ENCODE measurements around the gene PKP4.
"Not testable (repeated sequence)": the region's sequence is repeated elsewhere in the genome, so short reads cannot be mapped to it uniquely, and the experiment has no call there.

Gene PKP4, protein sequence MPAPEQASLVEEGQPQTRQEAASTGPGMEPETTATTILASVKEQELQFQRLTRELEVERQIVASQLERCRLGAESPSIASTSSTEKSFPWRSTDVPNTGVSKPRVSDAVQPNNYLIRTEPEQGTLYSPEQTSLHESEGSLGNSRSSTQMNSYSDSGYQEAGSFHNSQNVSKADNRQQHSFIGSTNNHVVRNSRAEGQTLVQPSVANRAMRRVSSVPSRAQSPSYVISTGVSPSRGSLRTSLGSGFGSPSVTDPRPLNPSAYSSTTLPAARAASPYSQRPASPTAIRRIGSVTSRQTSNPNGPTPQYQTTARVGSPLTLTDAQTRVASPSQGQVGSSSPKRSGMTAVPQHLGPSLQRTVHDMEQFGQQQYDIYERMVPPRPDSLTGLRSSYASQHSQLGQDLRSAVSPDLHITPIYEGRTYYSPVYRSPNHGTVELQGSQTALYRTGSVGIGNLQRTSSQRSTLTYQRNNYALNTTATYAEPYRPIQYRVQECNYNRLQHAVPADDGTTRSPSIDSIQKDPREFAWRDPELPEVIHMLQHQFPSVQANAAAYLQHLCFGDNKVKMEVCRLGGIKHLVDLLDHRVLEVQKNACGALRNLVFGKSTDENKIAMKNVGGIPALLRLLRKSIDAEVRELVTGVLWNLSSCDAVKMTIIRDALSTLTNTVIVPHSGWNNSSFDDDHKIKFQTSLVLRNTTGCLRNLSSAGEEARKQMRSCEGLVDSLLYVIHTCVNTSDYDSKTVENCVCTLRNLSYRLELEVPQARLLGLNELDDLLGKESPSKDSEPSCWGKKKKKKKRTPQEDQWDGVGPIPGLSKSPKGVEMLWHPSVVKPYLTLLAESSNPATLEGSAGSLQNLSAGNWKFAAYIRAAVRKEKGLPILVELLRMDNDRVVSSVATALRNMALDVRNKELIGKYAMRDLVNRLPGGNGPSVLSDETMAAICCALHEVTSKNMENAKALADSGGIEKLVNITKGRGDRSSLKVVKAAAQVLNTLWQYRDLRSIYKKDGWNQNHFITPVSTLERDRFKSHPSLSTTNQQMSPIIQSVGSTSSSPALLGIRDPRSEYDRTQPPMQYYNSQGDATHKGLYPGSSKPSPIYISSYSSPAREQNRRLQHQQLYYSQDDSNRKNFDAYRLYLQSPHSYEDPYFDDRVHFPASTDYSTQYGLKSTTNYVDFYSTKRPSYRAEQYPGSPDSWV
- 20.5 reads per million, percentile 47 among the genes with 10 or more reads in this experiment for total RNA-seq

DNA sequence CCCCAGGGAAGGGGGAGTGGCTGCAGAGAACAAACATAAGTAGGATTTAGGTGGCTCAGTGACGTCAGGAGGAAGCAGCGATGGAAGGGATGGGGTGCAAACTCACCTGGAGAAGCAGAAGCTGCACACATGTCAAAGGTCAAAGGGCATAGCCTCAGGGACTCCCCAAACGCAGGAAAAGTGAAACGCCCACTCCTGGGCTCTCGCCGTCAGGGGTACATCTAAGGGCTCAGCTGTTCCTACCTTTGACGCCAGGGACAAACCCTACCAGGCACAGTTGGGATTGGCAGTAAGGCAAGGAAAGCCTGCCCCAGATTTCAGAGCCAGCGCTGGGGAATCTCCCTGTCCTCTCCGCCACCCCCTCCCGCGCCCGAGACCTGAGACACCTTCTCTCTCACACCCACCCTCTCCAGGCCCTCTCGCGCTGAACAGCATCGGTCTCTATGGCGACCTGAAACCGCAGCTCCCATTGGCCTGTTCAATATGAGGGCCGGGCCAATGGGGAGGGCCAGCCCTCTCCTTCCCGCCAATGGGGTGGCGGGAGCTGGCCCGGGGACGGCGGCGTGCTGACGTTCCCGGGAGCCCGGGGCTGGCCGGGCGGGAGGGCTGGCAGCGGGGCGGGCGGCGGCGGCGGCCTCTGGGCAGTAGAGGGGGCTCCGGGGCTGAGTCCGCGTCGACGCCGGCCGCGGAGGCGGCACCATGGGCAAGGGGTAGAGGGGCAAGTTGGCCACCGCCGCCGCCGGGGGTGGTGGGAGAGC, at the start of gene PKP4, which contains the start of gene CCDC148:
TSS of gene PKP4 (plus strand) at position 644 of the 758 bp plus-strand sequence. CDS start 76,233 bp downstream, outside the sequence.
TSS of gene CCDC148 (minus strand) at position 445 of the 758 bp plus-strand sequence. CDS start at position 131, 314 bp downstream.
- DNase-seq: peak; percentile 86

GRCh38 chr2:158407031-158407430, 49.7 kb upstream of the PKP4 start:
- no peak for DNase-seq

DNA sequence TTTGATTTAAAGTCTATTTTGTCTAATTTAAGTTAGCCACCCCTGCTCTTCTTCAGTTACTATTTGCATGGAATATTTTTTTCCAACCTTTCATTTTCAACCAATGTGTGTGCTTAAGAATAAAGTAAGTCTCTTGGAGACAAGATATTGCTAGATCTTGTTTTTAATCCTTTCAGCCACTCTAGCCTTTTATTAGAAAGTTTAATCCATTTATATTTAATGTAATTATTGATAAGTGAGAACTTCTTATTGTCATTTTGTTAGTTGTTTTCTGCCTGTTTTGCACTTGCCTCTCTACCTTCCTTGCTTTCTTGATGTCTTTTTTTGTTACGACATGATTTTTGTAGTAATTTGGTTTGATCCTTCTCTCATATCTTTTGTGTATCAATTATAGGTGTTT, 46.6 kb upstream of the PKP4 start:
- DNase-seq: no peak

DNA sequence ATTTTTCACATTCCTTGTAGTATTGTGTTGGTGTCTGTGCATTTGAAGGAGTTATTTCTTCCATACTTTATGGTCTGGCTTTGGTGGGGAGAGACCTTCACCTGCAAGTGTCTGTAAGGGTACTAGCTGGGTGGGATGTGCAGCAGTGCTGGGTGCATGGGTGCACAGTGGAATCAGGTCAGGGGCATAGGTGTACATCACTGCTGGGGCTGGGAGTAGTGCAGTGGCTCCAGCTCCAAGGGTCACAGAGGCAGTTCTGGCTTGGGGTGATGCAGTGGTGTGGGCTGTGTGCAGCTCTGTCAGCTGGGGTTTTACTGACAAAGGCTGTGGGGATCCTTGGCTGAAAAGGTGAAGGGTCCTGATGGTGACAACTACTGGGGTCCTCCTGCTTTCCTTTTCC, 45.0 kb upstream of the PKP4 start:
- no peak for DNase-seq

DNA sequence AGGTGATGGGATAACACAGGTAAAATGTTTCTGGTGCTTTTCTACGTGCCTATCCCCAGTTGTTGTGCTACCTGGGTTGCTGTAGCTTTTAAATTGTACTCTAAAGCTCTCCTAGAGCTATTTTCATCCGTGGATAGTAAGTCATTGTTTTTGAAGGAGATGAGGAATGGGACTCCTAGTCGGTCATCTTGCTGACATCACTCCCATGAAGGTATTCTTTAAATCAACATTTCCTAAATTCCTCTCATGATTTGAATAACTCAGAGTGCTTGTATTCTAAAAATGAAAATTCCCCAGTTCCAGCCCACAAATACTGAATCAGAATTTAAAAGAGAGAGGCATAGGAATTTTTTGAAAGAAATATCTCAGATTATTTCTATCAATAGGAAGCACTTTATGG, 44.5 kb upstream of the PKP4 start:
- no peak for DNase-seq

GRCh38 chr2:158413581-158413980, 43.2 kb upstream of the PKP4 start:
- DNase-seq: no peak

- no peak for DNase-seq
Measured at GRCh38 chr2:158414538-158414937, 42.2 kb upstream of the PKP4 start.

DNA sequence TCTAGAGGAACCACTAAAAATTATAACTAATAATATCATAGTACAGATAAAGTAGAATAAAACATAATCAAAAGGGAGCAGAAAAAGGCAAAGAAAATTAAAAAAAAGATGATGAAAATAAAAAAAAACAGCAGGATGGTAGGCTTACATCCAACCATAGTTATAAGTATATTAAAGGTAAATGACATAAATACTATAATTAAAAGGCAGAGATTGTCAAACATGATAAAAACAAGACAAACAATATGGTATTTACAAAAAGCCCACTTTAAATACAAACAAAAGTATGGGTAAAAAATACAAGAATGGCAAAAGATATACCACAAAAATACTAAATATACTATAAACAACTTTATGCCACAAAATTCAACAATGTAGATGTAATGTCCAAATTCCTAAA, 24.6 kb upstream of the PKP4 start:
- DNase-seq: no peak

GRCh38 chr2:158433716-158434115, 23.0 kb upstream of the PKP4 start:
- not testable (repeated sequence) for DNase-seq

GRCh38 chr2:158439062-158439461, 17.7 kb upstream of the PKP4 start:
- DNase-seq: not testable (repeated sequence)

DNA sequence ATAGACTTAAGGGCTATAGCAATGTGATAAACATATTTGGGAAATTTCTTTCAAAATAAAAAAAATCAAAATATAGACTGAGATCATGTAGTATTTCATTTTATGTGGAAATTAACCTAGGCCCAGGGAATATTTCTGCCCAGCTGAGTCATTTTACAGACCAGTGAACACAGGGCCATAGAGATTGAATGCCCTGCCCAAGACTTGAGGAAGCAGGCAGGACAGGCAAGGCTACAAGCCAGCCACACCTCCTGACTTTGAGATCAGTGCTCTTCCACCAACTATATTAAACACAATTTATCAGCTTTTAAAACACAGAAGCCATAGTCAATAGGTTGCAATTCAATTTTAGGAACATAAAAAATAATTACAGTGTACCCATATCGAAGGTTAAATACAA, 13.1 kb upstream of the PKP4 start:
- DNase-seq: no peak

GRCh38 chr2:158457092-158457825, 507 bp downstream of the PKP4 start:
- peak; percentile 31 for DNase-seq

DNA sequence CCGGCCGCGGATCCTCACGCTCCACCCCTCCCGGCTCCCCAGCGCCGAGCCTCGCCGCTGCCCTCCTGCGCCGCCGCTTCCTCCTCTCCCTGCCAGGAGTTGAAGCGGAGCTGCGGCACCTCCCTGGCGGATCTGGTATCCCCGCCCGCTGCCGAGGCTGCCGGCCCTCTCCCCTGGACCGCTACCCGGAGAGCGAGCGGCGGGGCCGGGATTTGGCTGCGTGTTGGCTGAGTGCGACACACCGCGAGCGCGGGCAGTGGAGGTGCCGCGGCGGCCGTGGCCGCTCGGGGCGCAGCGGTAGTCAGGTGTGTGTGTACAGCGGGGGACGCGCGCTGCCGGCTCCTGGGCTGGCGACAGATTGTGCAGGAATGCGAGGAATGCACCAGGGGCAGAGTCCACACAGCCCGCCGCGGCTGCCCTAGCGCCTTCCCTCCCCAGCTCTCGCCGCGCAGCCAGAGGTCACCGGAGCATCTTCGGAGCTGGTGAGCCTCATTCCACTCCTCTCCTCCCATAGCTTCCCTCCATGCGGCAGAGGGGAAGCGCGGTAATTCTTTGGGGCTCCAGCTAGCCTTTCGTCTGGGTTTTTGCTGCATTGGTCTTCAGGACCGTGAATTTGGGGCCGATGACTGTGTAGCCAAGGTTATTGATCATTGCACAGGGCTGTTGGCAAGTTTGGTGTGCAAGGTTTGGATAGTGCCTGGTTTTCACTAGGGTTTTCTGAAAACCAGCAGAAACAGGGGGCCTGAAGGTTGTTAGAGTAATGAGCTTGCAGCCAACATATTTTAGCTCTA, 1.3 kb downstream of the PKP4 start:
- DNase-seq: peak; percentile 36

DNA sequence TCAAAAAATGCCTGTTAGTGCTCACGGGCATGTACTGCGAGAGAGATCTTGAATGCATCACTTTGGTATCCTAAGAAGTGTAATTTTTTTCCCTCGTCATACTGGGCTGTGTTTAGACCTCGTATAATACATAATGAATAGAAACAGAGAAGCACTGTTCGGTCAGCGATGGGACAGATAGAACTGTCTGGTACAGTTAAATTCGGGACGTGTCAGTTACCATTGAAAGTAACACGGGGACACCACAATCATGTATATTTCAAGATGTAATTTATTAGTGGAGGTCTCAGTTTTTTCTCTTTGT, 1.8 kb downstream of the PKP4 start:
- no peak for DNase-seq

- DNase-seq: no peak
Measured at GRCh38 chr2:158459161-158460003, 2.6 kb downstream of the PKP4 start.

- DNase-seq: no peak
Measured at GRCh38 chr2:158460632-158461297, 4.0 kb downstream of the PKP4 start.

DNA sequence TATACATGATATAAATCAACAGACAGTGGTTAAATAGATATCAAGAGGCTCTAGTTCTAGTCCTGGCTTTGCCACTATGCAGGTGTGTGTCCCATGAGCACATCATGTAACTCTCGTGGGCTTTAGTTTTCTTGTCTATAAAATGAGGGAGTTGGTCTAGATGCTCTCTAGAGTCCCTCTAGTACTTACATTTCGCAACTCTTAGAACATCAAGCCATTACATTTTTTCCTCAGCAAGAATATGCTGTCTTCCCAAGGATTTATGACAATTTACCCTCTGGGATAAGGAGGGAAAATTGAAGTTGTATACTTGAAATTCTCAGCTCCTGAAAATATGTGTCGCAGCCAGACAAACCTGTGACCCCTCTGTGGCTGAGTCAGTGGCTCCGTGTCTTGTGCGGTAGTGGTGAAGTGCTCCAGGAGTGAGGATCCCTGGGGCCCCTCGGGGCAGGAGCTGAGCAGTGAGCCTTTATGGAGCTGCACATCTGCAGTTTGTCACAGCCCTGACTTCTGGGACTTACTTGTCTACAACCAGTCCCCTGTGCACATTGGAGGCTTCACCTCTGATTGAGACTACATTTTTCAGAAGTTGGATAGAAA, 6.8 kb downstream of the PKP4 start:
- DNase-seq: no peak

GRCh38 chr2:158464426-158465281, 7.9 kb downstream of the PKP4 start:
- no peak for DNase-seq
